Neural cell (in vitro differentiated cells): ENCODE data around the gene FLACC1. TPM values are rescaled to one million over a fixed set of nuclear protein-coding genes. Genes with fewer than 3 reads are reported as not detected.

Experiments
- H2AFZ ChIP-seq: fragments of 200-600, 300-800 bp; sonication (generic), shearing (Covaris generic); 2 replicates; pipeline ENCODE4 v1.6.0; 2014; ENCODE audit warnings: low read depth, mild to moderate bottlenecking, antibody characterized with exemption, low read length, moderate library complexity
- H3F3A ChIP-seq: fragments of 200-600 bp; shearing (Covaris generic); 2 replicates; pipeline ENCODE4 v1.6.1; 2016; ENCODE audit warnings: mild to moderate bottlenecking, moderate library complexity, mixed read lengths, antibody characterized with exemption, low read length; ENCODE audit not compliant: insufficient read depth, poor library complexity, severe bottlenecking
- H3K27ac ChIP-seq: fragments of 200-600, 300-800 bp; sonication (generic), shearing (Covaris generic); 2 replicates; pipeline ENCODE4 v1.5.1; 2014; ENCODE audit warnings: mild to moderate bottlenecking, low read length, moderate library complexity
- H3K27me3 ChIP-seq: fragments of 300-800, 200-600 bp; sonication (generic), shearing (Covaris generic); 2 replicates; pipeline ENCODE4 v1.6.0; 2014; ENCODE audit warnings: mild to moderate bottlenecking, low read depth, low read length, moderate library complexity; ENCODE audit not compliant: insufficient read depth
- H3K36me3 ChIP-seq: fragments of 300-800, 200-600 bp; sonication (generic), shearing (Covaris generic); 2 replicates; pipeline ENCODE4 v1.5.1; 2014; ENCODE audit warnings: mild to moderate bottlenecking, antibody characterized with exemption, low read length, moderate library complexity; ENCODE audit not compliant: insufficient read depth
- H3K4me2 ChIP-seq: fragments of 300-800, 200-600 bp; sonication (generic), shearing (Covaris generic); 2 replicates; pipeline ENCODE4 v1.6.0; 2014; ENCODE audit warnings: mild to moderate bottlenecking, low read length
- H3K4me3 ChIP-seq: fragments of 300-800, 200-600 bp; sonication (generic), shearing (Covaris generic); 2 replicates; pipeline ENCODE4 v1.5.1; 2014; ENCODE audit warnings: mild to moderate bottlenecking, low read length, moderate library complexity
- H3K79me2 ChIP-seq: fragments of 200-600 bp; shearing (Covaris generic); replicated peaks from 2 replicates; pipeline ENCODE4 v1.6.0; 2014; ENCODE audit warnings: mild to moderate bottlenecking, low read length, moderate library complexity; ENCODE audit not compliant: insufficient read depth
- H3K9ac ChIP-seq: fragments of 300-800, 200-600 bp; sonication (generic), shearing (Covaris generic); 2 replicates; pipeline ENCODE4 v1.6.1; 2016; ENCODE audit warnings: mild to moderate bottlenecking, low read length, mixed read lengths
- H3K9me2 ChIP-seq: fragments of 200-600 bp; shearing (Covaris generic); 2 replicates; pipeline ENCODE4 v1.6.1; 2016; ENCODE audit warnings: mild to moderate bottlenecking, low read length, mixed read lengths; ENCODE audit not compliant: insufficient read depth
- H3K9me3 ChIP-seq: fragments of 200-600, 300-800 bp; sonication (generic), shearing (Covaris generic); 2 replicates; pipeline ENCODE4 v1.6.1; 2016; ENCODE audit warnings: mild to moderate bottlenecking, mixed run types, low read length, moderate library complexity, mixed read lengths
- H4K20me1 ChIP-seq: fragments of 200-600 bp; shearing (Covaris generic); 2 replicates; pipeline ENCODE4 v1.6.1; 2016; ENCODE audit warnings: mild to moderate bottlenecking, mixed run types; ENCODE audit not compliant: insufficient read depth
- EP300 ChIP-seq: fragments of 450-650 bp; conservative IDR thresholded peaks from 2 replicates; pipeline ENCODE4 v1.6.1; 2014; ENCODE audit warnings: antibody characterized with exemption, mild to moderate bottlenecking, moderate library complexity; ENCODE audit not compliant: poor library complexity, severe bottlenecking
- EZH2 ChIP-seq: fragments of 200-600, 300-800 bp; shearing (Covaris generic), sonication (generic); IDR thresholded peaks from 2 replicates; pipeline ENCODE4 v1.6.1; 2014; ENCODE audit warnings: antibody characterized with exemption, low read length, borderline replicate concordance, mild to moderate bottlenecking; ENCODE audit not compliant: insufficient read depth, poor library complexity, severe bottlenecking
- MXI1 ChIP-seq: fragments of 450-650 bp; conservative IDR thresholded peaks from 2 replicates; pipeline ENCODE4 v1.6.1; 2014; ENCODE audit warnings: antibody characterized with exemption, mild to moderate bottlenecking; ENCODE audit not compliant: poor library complexity, severe bottlenecking
- POLR2AphosphoS5 ChIP-seq: IDR thresholded peaks from 2 replicates; pipeline ENCODE4 v1.6.1; 2012
- RAD21 ChIP-seq: fragments of 450-650 bp; conservative IDR thresholded peaks from 2 replicates; pipeline ENCODE4 v1.6.1; 2014; ENCODE audit warnings: antibody characterized with exemption, mild to moderate bottlenecking, moderate library complexity
- SMC3 ChIP-seq: fragments of 450-650 bp; conservative IDR thresholded peaks from 2 replicates; pipeline ENCODE4 v1.6.1; 2014; ENCODE audit warnings: antibody characterized with exemption, mild to moderate bottlenecking, moderate library complexity; ENCODE audit not compliant: poor library complexity
- TAF1 ChIP-seq: IDR thresholded peaks from 2 replicates; pipeline ENCODE4 v1.6.1; 2012; ENCODE audit warnings: low read depth
- polyA plus RNA-seq: library from polyadenylated mRNA; depleted of rRNA; stranded (reverse); fragments of >200 nt; gene quantifications from 2 replicates; pipeline ENCODE4 v1.2.3, GENCODE V29; 2014
- TF ChIP-seq, protein P1 (sequence below): fragments of 450-650 bp; IDR thresholded peaks from 2 replicates; pipeline ENCODE4 v1.5.1; 2014; ENCODE audit warnings: antibody characterized with exemption, mild to moderate bottlenecking, moderate library complexity; ENCODE audit not compliant: poor library complexity, severe bottlenecking
- TF ChIP-seq, protein P2 (sequence below): IDR thresholded peaks from 2 replicates; pipeline ENCODE4 v1.6.1; 2012; ENCODE audit warnings: borderline replicate concordance

The FLACC1 gene
- polyA plus RNA-seq, 1 donor from 2014 or later, result 1.8 TPM

DNA sequence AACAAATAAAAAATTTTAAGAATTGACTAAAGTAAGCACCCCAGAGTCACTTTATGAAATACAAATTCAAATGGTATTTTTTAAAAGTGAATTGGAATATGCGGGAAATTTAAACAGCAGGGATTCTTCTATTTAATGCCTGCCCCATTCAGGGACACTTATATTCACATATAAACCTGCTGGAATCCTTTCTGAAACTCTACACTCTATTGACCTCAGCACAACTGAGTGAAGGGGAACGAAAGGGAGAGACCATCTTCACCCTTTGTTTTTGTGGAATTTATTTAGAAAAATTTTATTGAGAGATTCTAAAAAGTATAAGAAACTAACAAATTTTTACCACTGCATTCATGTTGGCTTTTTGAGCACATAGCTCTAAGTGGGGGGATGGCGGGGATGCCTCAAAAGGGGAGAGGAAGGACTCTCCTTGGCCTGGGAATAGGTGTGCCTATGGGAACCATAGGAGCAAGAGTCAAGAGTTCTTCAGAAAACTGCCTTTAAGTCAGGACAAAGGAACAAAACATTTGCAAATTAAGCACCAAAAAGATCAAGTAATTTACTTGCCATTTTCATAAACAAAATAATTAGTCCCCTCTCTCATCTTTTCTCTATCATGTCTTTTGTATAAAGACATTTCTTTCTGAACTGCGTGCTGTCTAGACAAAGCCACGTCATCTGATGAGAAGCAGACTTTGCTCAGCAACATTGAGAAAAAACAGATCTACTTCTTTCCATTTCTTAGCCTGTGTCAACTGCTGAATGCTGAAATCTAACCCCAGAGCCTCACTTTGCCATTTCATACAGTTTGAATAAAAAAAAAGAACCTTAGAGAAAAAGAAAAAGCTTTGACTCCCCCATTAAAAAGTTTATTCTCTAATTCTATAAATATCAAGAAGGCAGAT is 21.6 kb upstream of the FLACC1 start:
- H3K79me2 ChIP-seq, result no peaks in the 10 kb centered on the region
- no peaks in the 10 kb centered on the region for H4K20me1 ChIP-seq
- H3K36me3 ChIP-seq, result peaks cover 13% of the 10 kb centered on the region
- H3K9me2 ChIP-seq, result no peaks in the 10 kb centered on the region
- no peak for TF ChIP-seq POLR2AphosphoS5
- TF ChIP-seq, protein P1, sequence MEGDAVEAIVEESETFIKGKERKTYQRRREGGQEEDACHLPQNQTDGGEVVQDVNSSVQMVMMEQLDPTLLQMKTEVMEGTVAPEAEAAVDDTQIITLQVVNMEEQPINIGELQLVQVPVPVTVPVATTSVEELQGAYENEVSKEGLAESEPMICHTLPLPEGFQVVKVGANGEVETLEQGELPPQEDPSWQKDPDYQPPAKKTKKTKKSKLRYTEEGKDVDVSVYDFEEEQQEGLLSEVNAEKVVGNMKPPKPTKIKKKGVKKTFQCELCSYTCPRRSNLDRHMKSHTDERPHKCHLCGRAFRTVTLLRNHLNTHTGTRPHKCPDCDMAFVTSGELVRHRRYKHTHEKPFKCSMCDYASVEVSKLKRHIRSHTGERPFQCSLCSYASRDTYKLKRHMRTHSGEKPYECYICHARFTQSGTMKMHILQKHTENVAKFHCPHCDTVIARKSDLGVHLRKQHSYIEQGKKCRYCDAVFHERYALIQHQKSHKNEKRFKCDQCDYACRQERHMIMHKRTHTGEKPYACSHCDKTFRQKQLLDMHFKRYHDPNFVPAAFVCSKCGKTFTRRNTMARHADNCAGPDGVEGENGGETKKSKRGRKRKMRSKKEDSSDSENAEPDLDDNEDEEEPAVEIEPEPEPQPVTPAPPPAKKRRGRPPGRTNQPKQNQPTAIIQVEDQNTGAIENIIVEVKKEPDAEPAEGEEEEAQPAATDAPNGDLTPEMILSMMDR, result no peak
- no peak for TF ChIP-seq SMC3
- TF ChIP-seq EZH2, result no peak
- no peak for TF ChIP-seq TAF1
- TF ChIP-seq MXI1, result no peak
- TF ChIP-seq EP300, result no peak
- TF ChIP-seq, protein P2, sequence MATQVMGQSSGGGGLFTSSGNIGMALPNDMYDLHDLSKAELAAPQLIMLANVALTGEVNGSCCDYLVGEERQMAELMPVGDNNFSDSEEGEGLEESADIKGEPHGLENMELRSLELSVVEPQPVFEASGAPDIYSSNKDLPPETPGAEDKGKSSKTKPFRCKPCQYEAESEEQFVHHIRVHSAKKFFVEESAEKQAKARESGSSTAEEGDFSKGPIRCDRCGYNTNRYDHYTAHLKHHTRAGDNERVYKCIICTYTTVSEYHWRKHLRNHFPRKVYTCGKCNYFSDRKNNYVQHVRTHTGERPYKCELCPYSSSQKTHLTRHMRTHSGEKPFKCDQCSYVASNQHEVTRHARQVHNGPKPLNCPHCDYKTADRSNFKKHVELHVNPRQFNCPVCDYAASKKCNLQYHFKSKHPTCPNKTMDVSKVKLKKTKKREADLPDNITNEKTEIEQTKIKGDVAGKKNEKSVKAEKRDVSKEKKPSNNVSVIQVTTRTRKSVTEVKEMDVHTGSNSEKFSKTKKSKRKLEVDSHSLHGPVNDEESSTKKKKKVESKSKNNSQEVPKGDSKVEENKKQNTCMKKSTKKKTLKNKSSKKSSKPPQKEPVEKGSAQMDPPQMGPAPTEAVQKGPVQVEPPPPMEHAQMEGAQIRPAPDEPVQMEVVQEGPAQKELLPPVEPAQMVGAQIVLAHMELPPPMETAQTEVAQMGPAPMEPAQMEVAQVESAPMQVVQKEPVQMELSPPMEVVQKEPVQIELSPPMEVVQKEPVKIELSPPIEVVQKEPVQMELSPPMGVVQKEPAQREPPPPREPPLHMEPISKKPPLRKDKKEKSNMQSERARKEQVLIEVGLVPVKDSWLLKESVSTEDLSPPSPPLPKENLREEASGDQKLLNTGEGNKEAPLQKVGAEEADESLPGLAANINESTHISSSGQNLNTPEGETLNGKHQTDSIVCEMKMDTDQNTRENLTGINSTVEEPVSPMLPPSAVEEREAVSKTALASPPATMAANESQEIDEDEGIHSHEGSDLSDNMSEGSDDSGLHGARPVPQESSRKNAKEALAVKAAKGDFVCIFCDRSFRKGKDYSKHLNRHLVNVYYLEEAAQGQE, result no peak
- no peak for TF ChIP-seq RAD21
- no peaks in the 10 kb centered on the region for H3K9me3 ChIP-seq
- no peak overlapping the region for H3K27ac ChIP-seq
- no peaks in the 10 kb centered on the region for H3K27me3 ChIP-seq
- no peak overlapping the region for H3K4me2 ChIP-seq
- H3K9ac ChIP-seq, result no peak overlapping the region
- no peak overlapping the region for H3K4me3 ChIP-seq
- H3F3A ChIP-seq, result no peaks in the 10 kb centered on the region
- H2AFZ ChIP-seq, result no peak overlapping the region

DNA sequence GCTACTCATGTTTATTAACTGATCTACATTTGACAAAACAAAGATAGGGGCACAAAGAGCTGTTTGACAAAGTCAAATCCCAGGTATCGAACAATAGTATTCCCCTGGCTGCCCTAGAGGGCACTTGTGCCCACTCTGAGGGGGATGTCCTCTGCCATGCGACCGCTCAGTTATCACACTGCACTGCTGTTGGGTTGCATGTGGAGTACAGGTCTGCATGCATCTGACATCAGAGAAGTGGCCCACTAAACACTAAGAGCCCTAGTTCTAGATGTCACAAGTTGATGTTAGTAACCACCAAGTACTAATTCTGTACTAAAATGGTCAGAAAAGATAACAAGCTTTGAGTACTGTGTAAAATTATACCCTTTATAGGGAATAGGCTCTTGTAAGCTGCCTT is 20.1 kb upstream of the FLACC1 start:
- H3K4me2 ChIP-seq, result no peak overlapping the region
- peaks cover 9% of the 10 kb centered on the region for H3K36me3 ChIP-seq
- no peaks in the 10 kb centered on the region for H3K79me2 ChIP-seq
- H3K9me2 ChIP-seq, result no peaks in the 10 kb centered on the region
- TF ChIP-seq, protein P2, result no peak
- TF ChIP-seq TAF1 (no peak), SMC3 (no peak), EZH2 (no peak), RAD21 (no peak), POLR2AphosphoS5 (no peak)
- no peak overlapping the region for H3K4me3 ChIP-seq
- no peaks in the 10 kb centered on the region for H3K9me3 ChIP-seq
- no peak overlapping the region for H2AFZ ChIP-seq
- H3K27ac ChIP-seq, result no peak overlapping the region
- H3K27me3 ChIP-seq, result no peaks in the 10 kb centered on the region
- no peaks in the 10 kb centered on the region for H3F3A ChIP-seq
- H4K20me1 ChIP-seq, result no peaks in the 10 kb centered on the region
- H3K9ac ChIP-seq, result no peak overlapping the region
